Measurements from ENCODE around the gene SLC39A11. TPM values are rescaled to one million over a fixed set of nuclear protein-coding genes. Genes with fewer than 3 reads are reported as not detected.

The SLC39A11 gene
- total RNA-seq, 1 donor, result 15.8 TPM

- TF ChIP-seq, protein P1, sequence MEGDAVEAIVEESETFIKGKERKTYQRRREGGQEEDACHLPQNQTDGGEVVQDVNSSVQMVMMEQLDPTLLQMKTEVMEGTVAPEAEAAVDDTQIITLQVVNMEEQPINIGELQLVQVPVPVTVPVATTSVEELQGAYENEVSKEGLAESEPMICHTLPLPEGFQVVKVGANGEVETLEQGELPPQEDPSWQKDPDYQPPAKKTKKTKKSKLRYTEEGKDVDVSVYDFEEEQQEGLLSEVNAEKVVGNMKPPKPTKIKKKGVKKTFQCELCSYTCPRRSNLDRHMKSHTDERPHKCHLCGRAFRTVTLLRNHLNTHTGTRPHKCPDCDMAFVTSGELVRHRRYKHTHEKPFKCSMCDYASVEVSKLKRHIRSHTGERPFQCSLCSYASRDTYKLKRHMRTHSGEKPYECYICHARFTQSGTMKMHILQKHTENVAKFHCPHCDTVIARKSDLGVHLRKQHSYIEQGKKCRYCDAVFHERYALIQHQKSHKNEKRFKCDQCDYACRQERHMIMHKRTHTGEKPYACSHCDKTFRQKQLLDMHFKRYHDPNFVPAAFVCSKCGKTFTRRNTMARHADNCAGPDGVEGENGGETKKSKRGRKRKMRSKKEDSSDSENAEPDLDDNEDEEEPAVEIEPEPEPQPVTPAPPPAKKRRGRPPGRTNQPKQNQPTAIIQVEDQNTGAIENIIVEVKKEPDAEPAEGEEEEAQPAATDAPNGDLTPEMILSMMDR (IDR thresholded peaks at IDR 0.05; ENCODE audit: insufficient read depth, low read length), result no peak
- DNase-seq (ENCODE audit: low read depth), result no peak
- no peak overlapping the region for H3K4me3 ChIP-seq (ENCODE audit: low read depth, low read length)
These were observed 222.0 kb downstream of the SLC39A11 start for GRCh38 chr17:72870367-72870985.

DNA sequence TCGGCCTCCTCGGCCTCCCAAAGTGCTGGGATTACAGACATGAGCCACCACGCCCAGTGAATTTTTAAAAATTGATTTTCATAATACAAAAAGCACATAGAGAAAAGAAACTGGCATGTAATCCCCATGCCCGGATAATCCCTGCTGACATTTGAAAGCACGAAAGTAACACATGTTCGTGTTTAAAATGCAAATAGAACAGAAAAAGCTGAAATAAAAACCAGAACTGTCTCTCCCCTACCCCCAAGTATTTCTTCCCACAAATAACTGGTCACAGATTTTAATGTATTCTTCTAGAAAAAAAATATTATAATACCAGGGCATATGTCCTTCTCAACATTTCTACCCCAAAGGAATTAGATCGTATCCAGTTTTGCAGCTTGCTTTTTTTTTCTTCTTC, 222.9 kb downstream of the SLC39A11 start:
- TF ChIP-seq, protein P1 (IDR thresholded peaks at IDR 0.05; ENCODE audit: insufficient read depth, low read length), result no peak
- no peak overlapping the region for H3K4me3 ChIP-seq (ENCODE audit: low read depth, low read length)
- DNase-seq (ENCODE audit: low read depth), result no peak

GRCh38 chr17:72865954-72866353, 226.5 kb downstream of the SLC39A11 start:
- DNase-seq (ENCODE audit: low read depth), result no peak
- TF ChIP-seq, protein P1 (IDR thresholded peaks at IDR 0.05; ENCODE audit: insufficient read depth, low read length), result no peak
- no peak overlapping the region for H3K4me3 ChIP-seq (ENCODE audit: low read depth, low read length)

DNA sequence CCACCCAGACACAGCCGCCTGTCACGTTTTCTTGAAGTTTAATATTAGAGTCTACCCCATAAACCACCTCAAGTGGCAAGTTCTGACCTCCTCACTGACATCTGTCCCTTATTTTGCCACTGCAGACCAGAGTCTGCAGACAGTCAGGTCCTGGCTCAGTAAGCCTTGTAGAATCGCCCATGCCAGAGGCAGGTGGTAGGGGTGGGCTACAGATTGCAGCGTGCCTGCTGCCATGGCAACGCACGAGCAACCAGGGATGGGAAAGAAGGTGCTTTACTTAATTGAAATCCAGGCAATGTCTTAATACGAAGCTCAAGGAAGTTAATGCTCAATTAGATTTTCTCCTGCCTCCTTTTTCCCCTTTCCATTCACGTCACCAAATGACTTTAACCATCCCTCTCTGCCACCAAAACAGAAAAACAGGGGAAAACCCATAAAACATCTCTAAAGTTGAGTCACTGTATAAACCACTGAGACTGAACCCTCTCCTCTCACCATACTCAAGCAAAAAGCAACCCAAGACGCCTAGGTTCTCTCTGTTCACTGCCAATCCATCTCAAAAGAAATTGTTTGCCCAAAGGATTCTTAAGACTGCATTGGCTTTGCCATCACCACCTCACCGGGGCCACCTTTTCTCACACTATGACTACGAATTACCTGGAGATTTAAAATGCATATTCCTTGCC, 228.8 kb downstream of the SLC39A11 start:
- DNase-seq (ENCODE audit: low read depth), result no peak
- H3K4me3 ChIP-seq (ENCODE audit: low read depth, low read length), result no peak overlapping the region
- TF ChIP-seq, protein P1 (IDR thresholded peaks at IDR 0.05; ENCODE audit: insufficient read depth, low read length), result no peak

- no peak overlapping the region for H3K4me3 ChIP-seq (ENCODE audit: low read depth, low read length)
- TF ChIP-seq, protein P1 (IDR thresholded peaks at IDR 0.05; ENCODE audit: insufficient read depth, low read length), result no peak
- no peak for DNase-seq (ENCODE audit: low read depth)
These were observed 230.1 kb downstream of the SLC39A11 start for GRCh38 chr17:72862276-72862999.

GRCh38 chr17:72861811-72862210, 230.7 kb downstream of the SLC39A11 start:
- TF ChIP-seq, protein P1 (IDR thresholded peaks at IDR 0.05; ENCODE audit: insufficient read depth, low read length), result no peak
- H3K4me3 ChIP-seq (ENCODE audit: low read depth, low read length), result no peak overlapping the region
- no peak for DNase-seq (ENCODE audit: low read depth)

All from fibroblast of the aortic adventitia (primary cell).